ENCODE measurements around the gene SKAP2. TPM values are rescaled to one million over a fixed set of nuclear protein-coding genes. Genes with fewer than 3 reads are reported as not detected.

The SKAP2 gene
- total RNA-seq, 1 experiment from 2014 or later = 30.7 TPM

DNA sequence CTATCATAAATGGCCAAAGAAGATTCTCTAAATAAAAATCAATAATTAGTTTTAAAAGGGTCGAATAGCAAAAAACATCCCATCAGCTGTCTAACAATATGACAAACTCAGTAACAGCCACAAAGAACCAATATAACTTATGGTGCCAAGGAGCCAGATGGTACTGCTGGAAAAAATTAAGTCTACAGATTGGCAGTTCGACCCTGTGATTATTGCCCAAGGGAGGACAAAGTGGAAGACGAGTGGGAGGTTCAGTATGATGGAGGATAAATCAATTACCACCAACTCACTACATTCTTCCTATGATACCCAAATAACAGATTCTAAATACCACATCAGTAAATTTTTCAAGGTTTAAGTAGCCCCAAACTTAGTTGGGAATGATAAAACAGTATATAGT lies 49.0 kb downstream of the SKAP2 start:
- no peak overlapping the region for H3K9ac ChIP-seq (ENCODE audit: low read length)
- TF ChIP-seq SRF (IDR thresholded peaks at IDR 0.05; ENCODE audit: low read depth) (no peak), YY1 (IDR thresholded peaks at IDR 0.05; ENCODE audit: extremely low read depth, insufficient replicate concordance, low read depth, low read length) (no peak), POLR2A (IDR thresholded peaks at IDR 0.05; ENCODE audit: borderline replicate concordance, extremely low read depth, insufficient read depth, insufficient read length) (no peak), ZNF274 (IDR thresholded peaks at IDR 0.05; ENCODE audit: low read depth, low read length) (no peak), FOSL1 (IDR thresholded peaks at IDR 0.05; ENCODE audit: low read depth) (no peak)
- TF ChIP-seq, protein P1, sequence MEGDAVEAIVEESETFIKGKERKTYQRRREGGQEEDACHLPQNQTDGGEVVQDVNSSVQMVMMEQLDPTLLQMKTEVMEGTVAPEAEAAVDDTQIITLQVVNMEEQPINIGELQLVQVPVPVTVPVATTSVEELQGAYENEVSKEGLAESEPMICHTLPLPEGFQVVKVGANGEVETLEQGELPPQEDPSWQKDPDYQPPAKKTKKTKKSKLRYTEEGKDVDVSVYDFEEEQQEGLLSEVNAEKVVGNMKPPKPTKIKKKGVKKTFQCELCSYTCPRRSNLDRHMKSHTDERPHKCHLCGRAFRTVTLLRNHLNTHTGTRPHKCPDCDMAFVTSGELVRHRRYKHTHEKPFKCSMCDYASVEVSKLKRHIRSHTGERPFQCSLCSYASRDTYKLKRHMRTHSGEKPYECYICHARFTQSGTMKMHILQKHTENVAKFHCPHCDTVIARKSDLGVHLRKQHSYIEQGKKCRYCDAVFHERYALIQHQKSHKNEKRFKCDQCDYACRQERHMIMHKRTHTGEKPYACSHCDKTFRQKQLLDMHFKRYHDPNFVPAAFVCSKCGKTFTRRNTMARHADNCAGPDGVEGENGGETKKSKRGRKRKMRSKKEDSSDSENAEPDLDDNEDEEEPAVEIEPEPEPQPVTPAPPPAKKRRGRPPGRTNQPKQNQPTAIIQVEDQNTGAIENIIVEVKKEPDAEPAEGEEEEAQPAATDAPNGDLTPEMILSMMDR (IDR thresholded peaks at IDR 0.05 in 2 of 3, conservative IDR thresholded peaks at IDR 0.05 in 1 of 3; ENCODE audit: borderline replicate concordance in 1 of 3, insufficient read depth in 1 of 3, low read depth in 2 of 3, low read length in 2 of 3) = no peak
- TF ChIP-seq, protein P2, sequence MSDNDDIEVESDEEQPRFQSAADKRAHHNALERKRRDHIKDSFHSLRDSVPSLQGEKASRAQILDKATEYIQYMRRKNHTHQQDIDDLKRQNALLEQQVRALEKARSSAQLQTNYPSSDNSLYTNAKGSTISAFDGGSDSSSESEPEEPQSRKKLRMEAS (IDR thresholded peaks at IDR 0.05) = no peak
- ATAC-seq (no peak), DNase-seq (ENCODE audit: low read depth, low spot score) (no peak)
- no peak overlapping the region for H3K4me2 ChIP-seq (ENCODE audit: low read length)
- ChIA-PET POLR2A (no interaction called here), CTCF (no interaction called here), RAD21 (ENCODE audit: low non-redundant PET in 1 of 2, low total read pairs in 2 of 2, uncharacterized antibody in 2 of 2, unreplicated experiment in 2 of 2) (no interaction called here)
- H3K27me3 ChIP-seq (ENCODE audit: insufficient read depth, low read length) = no peaks in the 10 kb centered on the region
- H2AFZ ChIP-seq (ENCODE audit: low read depth, low read length, poor library complexity, severe bottlenecking) = no peak overlapping the region
- H3K79me2 ChIP-seq (ENCODE audit: insufficient read depth, low read length) = no peaks in the 10 kb centered on the region
- H3K36me3 ChIP-seq (ENCODE audit: control insufficient read depth in 1 of 2, insufficient read depth in 2 of 2, low read length in 2 of 2) = no peaks in the 10 kb centered on the region
- H4K20me1 ChIP-seq (ENCODE audit: insufficient read depth) = no peaks in the 10 kb centered on the region
- H3K4me3 ChIP-seq (replicated peaks in 1 of 2; ENCODE audit: low read depth in 1 of 2, low read length in 2 of 2) = no peak overlapping the region
- intact Hi-C loops (cut with micrococcal nuclease) = no loop called here
- BruUV-seq (replicated peaks) = no TSS peak
- H3K9me3 ChIP-seq (ENCODE audit: control insufficient read depth in 1 of 2, insufficient read depth in 1 of 2, low read depth in 1 of 2, low read length in 2 of 2) = no peaks in the 10 kb centered on the region
- no peaks in the 10 kb centered on the region for H3K4me1 ChIP-seq (ENCODE audit: control insufficient read depth in 1 of 2, insufficient read depth in 2 of 2, low read length in 2 of 2)
- no peak overlapping the region for H3K27ac ChIP-seq (ENCODE audit: low read depth, low read length)
- H3K9me2 ChIP-seq (ENCODE audit: insufficient read depth) = no peaks in the 10 kb centered on the region

DNA sequence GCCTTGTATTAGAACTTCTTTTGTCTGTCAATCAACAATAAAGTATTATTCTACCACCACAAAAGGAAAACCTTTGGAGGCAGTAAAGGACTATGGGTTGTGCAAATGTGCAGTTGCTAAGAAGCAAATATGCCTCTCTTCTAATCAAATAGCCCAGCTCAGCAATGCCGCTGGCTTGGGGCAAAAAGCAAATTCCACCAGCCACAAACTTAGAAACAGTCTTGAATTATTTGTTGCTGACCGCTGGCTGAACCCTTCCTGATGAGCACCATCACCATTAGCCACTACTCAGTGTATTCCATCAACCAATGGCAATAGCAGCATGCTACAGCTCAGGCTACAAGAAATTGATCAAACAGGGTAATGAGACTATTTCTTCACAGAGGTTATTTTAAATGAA lies 51.0 kb downstream of the SKAP2 start:
- Histone ChIP-seq H3K4me2 (ENCODE audit: low read length) (no peak overlapping the region), H3K27ac (ENCODE audit: low read depth, low read length) (no peak overlapping the region), H3K9me3 (ENCODE audit: control insufficient read depth in 1 of 2, insufficient read depth in 1 of 2, low read depth in 1 of 2, low read length in 2 of 2) (no peaks in the 10 kb centered on the region), H3K27me3 (ENCODE audit: insufficient read depth, low read length) (no peaks in the 10 kb centered on the region), H3K4me3 (replicated peaks in 1 of 2; ENCODE audit: low read depth in 1 of 2, low read length in 2 of 2) (no peak overlapping the region), H3K9me2 (ENCODE audit: insufficient read depth) (no peaks in the 10 kb centered on the region), H3K9ac (ENCODE audit: low read length) (no peak overlapping the region), H4K20me1 (ENCODE audit: insufficient read depth) (no peaks in the 10 kb centered on the region), H3K79me2 (ENCODE audit: insufficient read depth, low read length) (no peaks in the 10 kb centered on the region), H3K4me1 (ENCODE audit: control insufficient read depth in 1 of 2, insufficient read depth in 2 of 2, low read length in 2 of 2) (no peaks in the 10 kb centered on the region), H3K36me3 (ENCODE audit: control insufficient read depth in 1 of 2, insufficient read depth in 2 of 2, low read length in 2 of 2) (no peaks in the 10 kb centered on the region), H2AFZ (ENCODE audit: low read depth, low read length, poor library complexity, severe bottlenecking) (no peak overlapping the region)
- ATAC-seq = no peak
- POLR2A ChIA-PET = no interaction called here
- CTCF ChIA-PET = no interaction called here
- BruUV-seq (replicated peaks) = no TSS peak
- RAD21 ChIA-PET (ENCODE audit: low non-redundant PET in 1 of 2, low total read pairs in 2 of 2, uncharacterized antibody in 2 of 2, unreplicated experiment in 2 of 2) = no interaction called here
- DNase-seq (ENCODE audit: low read depth, low spot score) = no peak
- intact Hi-C loops (cut with micrococcal nuclease) = no loop called here
- TF ChIP-seq ZNF274 (IDR thresholded peaks at IDR 0.05; ENCODE audit: low read depth, low read length) = no peak
- TF ChIP-seq, protein P3, sequence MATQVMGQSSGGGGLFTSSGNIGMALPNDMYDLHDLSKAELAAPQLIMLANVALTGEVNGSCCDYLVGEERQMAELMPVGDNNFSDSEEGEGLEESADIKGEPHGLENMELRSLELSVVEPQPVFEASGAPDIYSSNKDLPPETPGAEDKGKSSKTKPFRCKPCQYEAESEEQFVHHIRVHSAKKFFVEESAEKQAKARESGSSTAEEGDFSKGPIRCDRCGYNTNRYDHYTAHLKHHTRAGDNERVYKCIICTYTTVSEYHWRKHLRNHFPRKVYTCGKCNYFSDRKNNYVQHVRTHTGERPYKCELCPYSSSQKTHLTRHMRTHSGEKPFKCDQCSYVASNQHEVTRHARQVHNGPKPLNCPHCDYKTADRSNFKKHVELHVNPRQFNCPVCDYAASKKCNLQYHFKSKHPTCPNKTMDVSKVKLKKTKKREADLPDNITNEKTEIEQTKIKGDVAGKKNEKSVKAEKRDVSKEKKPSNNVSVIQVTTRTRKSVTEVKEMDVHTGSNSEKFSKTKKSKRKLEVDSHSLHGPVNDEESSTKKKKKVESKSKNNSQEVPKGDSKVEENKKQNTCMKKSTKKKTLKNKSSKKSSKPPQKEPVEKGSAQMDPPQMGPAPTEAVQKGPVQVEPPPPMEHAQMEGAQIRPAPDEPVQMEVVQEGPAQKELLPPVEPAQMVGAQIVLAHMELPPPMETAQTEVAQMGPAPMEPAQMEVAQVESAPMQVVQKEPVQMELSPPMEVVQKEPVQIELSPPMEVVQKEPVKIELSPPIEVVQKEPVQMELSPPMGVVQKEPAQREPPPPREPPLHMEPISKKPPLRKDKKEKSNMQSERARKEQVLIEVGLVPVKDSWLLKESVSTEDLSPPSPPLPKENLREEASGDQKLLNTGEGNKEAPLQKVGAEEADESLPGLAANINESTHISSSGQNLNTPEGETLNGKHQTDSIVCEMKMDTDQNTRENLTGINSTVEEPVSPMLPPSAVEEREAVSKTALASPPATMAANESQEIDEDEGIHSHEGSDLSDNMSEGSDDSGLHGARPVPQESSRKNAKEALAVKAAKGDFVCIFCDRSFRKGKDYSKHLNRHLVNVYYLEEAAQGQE (IDR thresholded peaks at IDR 0.05; ENCODE audit: low read depth) = no peak
- no peak for TF ChIP-seq YY1 (IDR thresholded peaks at IDR 0.05; ENCODE audit: extremely low read depth, insufficient replicate concordance, low read depth, low read length)
- no peak for TF ChIP-seq CBX3 (IDR thresholded peaks at IDR 0.05; ENCODE audit: low read depth)
- TF ChIP-seq POLR2A (IDR thresholded peaks at IDR 0.05; ENCODE audit: borderline replicate concordance, extremely low read depth, insufficient read depth, insufficient read length) = no peak
- TF ChIP-seq, protein P1 (IDR thresholded peaks at IDR 0.05 in 2 of 3, conservative IDR thresholded peaks at IDR 0.05 in 1 of 3; ENCODE audit: borderline replicate concordance in 1 of 3, insufficient read depth in 1 of 3, low read depth in 2 of 3, low read length in 2 of 3) = no peak
- TF ChIP-seq RAD21 (IDR thresholded peaks at IDR 0.05; ENCODE audit: low read depth) = no peak
- TF ChIP-seq JUND (IDR thresholded peaks at IDR 0.05) = no peak
- TF ChIP-seq TCF7L2 (IDR thresholded peaks at IDR 0.05; ENCODE audit: borderline replicate concordance, extremely low read depth, insufficient read depth, insufficient read length) = no peak
